ENCODE data around the gene PWWP2B.
"Not testable (repeated sequence)": the region's sequence is repeated elsewhere in the genome, so short reads cannot be mapped to it uniquely, and the experiment has no call there.

PWWP2B gene

GRCh38 chr10:132397036-132397541 is at the start of gene PWWP2B:
Gene PWWP2B, plus strand, starts transcription at chr10:132397200. Its CDS starts 27 bp downstream, at chr10:132397227.
- no peak for DNase-seq

GRCh38 chr10:132347211-132347930 is 49.6 kb upstream of the PWWP2B start:
- DNase-seq, result no peak

- DNase-seq, result no peak
Measured at GRCh38 chr10:132347931-132348267, 49.1 kb upstream of the PWWP2B start.

GRCh38 chr10:132349766-132350165 is 47.2 kb upstream of the PWWP2B start:
- DNase-seq, result no peak

GRCh38 chr10:132350391-132350790 is 46.6 kb upstream of the PWWP2B start:
- no peak for DNase-seq

GRCh38 chr10:132350946-132351345 is 46.1 kb upstream of the PWWP2B start:
- no peak for DNase-seq

GRCh38 chr10:132351611-132352010 is 45.4 kb upstream of the PWWP2B start:
- no peak for DNase-seq

GRCh38 chr10:132352462-132353308 is 44.3 kb upstream of the PWWP2B start:
- not testable (repeated sequence) for DNase-seq

GRCh38 chr10:132353456-132354355 is 43.3 kb upstream of the PWWP2B start:
- DNase-seq, result no peak

GRCh38 chr10:132354356-132355094 is 42.5 kb upstream of the PWWP2B start:
- DNase-seq, result no peak

GRCh38 chr10:132355297-132355696 is 41.7 kb upstream of the PWWP2B start:
- DNase-seq, result no peak

- DNase-seq, result no peak
Measured at GRCh38 chr10:132355754-132356153, 41.2 kb upstream of the PWWP2B start.

- no peak for DNase-seq
Measured at GRCh38 chr10:132356621-132357195, 40.3 kb upstream of the PWWP2B start.

- no peak for DNase-seq
Measured at GRCh38 chr10:132357286-132358058, 39.5 kb upstream of the PWWP2B start.

GRCh38 chr10:132359305-132360040 is 37.5 kb upstream of the PWWP2B start:
- no peak for DNase-seq

GRCh38 chr10:132360766-132361447 is 36.1 kb upstream of the PWWP2B start:
- DNase-seq, result no peak

GRCh38 chr10:132361581-132362101 is 35.4 kb upstream of the PWWP2B start:
- DNase-seq, result no peak

GRCh38 chr10:132362151-132362611 is 34.8 kb upstream of the PWWP2B start:
- DNase-seq, result no peak

- no peak for DNase-seq
Measured at GRCh38 chr10:132363376-132363775, 33.6 kb upstream of the PWWP2B start.

All from cerebellar nuclear complex (tissue), 1 donor.